HG03045 (cell line): ENCODE measurements around the gene CHD9.
"Not testable (repeated sequence)": the region's sequence is repeated elsewhere in the genome, so short reads cannot be mapped to it uniquely, and the experiment has no call there.

Source experiments
- ATAC-seq: cut with Tn5 transposase; IDR thresholded peaks from one replicate; pipeline ENCODE4 v1.9.1; 2021; ENCODE audit warnings: mild to moderate bottlenecking, moderate library complexity; ENCODE audit not compliant: unreplicated experiment

Gene CHD9

GRCh38 chr16:53054670-53055485 lies at the start of gene CHD9:
TSS of gene CHD9 (plus strand) at chr16:53054991. CDS start at chr16:53156090, 101,099 bp downstream.
- peak; percentile 85 for ATAC-seq

- no peak for ATAC-seq
These were observed 47.7 kb upstream of the CHD9 start for GRCh38 chr16:53007095-53007494.

- ATAC-seq: no peak
These were observed 40.5 kb upstream of the CHD9 start for GRCh38 chr16:53014287-53014686.

GRCh38 chr16:53018834-53019416 lies 35.9 kb upstream of the CHD9 start:
- no peak for ATAC-seq

- ATAC-seq: no peak
These were observed 32.4 kb upstream of the CHD9 start for GRCh38 chr16:53022374-53022773.

GRCh38 chr16:53024045-53024444 lies 30.7 kb upstream of the CHD9 start:
- peak; percentile 42 for ATAC-seq

GRCh38 chr16:53029971-53030370 lies 24.8 kb upstream of the CHD9 start:
- ATAC-seq: no peak

GRCh38 chr16:53031323-53031942 lies 23.4 kb upstream of the CHD9 start:
- no peak for ATAC-seq

- no peak for ATAC-seq
These were observed 20.5 kb upstream of the CHD9 start for GRCh38 chr16:53034306-53034705.

GRCh38 chr16:53035176-53035942 lies 19.4 kb upstream of the CHD9 start:
- ATAC-seq: no peak

- ATAC-seq: no peak
These were observed 18.7 kb upstream of the CHD9 start for GRCh38 chr16:53036066-53036465.

GRCh38 chr16:53036711-53037110 lies 18.1 kb upstream of the CHD9 start:
- ATAC-seq: not testable (repeated sequence)

- ATAC-seq: no peak
These were observed 14.0 kb upstream of the CHD9 start for GRCh38 chr16:53040788-53041187.

- no peak for ATAC-seq
These were observed 13.3 kb upstream of the CHD9 start for GRCh38 chr16:53041320-53042051.

- no peak for ATAC-seq
These were observed 12.5 kb upstream of the CHD9 start for GRCh38 chr16:53042235-53042701.

GRCh38 chr16:53043428-53043831 lies 11.4 kb upstream of the CHD9 start:
- no peak for ATAC-seq

- no peak for ATAC-seq
These were observed 10.7 kb upstream of the CHD9 start for GRCh38 chr16:53043986-53044601.

- ATAC-seq: no peak
These were observed 9.2 kb upstream of the CHD9 start for GRCh38 chr16:53045341-53046220.

GRCh38 chr16:53047515-53047914 lies 7.3 kb upstream of the CHD9 start:
- ATAC-seq: not testable (repeated sequence)
